Body of pancreas (tissue), 4 donors: ENCODE data around the gene PRRC2B. TPM values are rescaled to one million over a fixed set of nuclear protein-coding genes. Genes with fewer than 3 reads are reported as not detected.

ENCODE experiments used
- ATAC-seq: fragments of 150-250 bp; one replicate; pipeline ENCODE4 v1.9.1; 2016
- DNase-seq, 4 donors: peaks; one replicate each; pipeline ENCODE4 v3.0.0-alpha.2; 2019
- H3K27ac ChIP-seq, 4 donors: fragments of 200-600 bp; sonication (generic); 1 replicate in 3 of 4; 2 replicates in 1 of 4; pipeline versions ENCODE4 v1.5.1 to v1.6.1; 2016 to 2019; ENCODE audit warnings: mild to moderate bottlenecking in 1 of 4, mixed read lengths in 1 of 4, moderate library complexity in 1 of 4
- H3K27me3 ChIP-seq, 2 donors: fragments of 200-600 bp; sonication (generic); one replicate each; pipeline ENCODE4 v1.6.0; 2016; ENCODE audit warnings: mild to moderate bottlenecking in 1 of 2
- H3K36me3 ChIP-seq, 2 donors: fragments of 200-600 bp; sonication (generic); replicated peaks in 1 of 2; 2 replicates each; pipeline ENCODE4 v1.5.1; 2016; ENCODE audit warnings: low read depth in 2 of 2; ENCODE audit not compliant: insufficient read depth in 1 of 2
- H3K4me1 ChIP-seq: fragments of 200-600 bp; sonication (generic); one replicate; pipeline ENCODE4 v1.6.0; 2016
- H3K4me3 ChIP-seq, 2 donors: fragments of 200-600 bp; sonication (generic); 1 replicate in 1 of 2; 2 replicates in 1 of 2; pipeline ENCODE4 v1.5.1; 2016 to 2019
- H3K9me3 ChIP-seq, 3 donors: fragments of 200-600 bp; sonication (generic); 1 replicate in 2 of 3; 2 replicates in 1 of 3; pipeline ENCODE4 v1.5.1; 2016
- POLR2A ChIP-seq, 3 donors: fragments of 450-650 bp; IDR thresholded peaks; one replicate each; pipeline ENCODE4 v1.6.1; 2016; ENCODE audit warnings: antibody characterized with exemption in 3 of 3, mild to moderate bottlenecking in 2 of 3
- WGBS, 2 donors: methylation state at CpG; one replicate each; pipeline ENCODE4 v1.1.5; 2017; 5-methylcytosine and 5-hydroxymethylcytosine counted together
- intact Hi-C: fragments of 100-400 bp; cut with DNase I; formaldehyde crosslinking; loops from one replicate; pipeline ENCODE4 v1.15.1; 2023
- total RNA-seq, 2 donors: library from RNA; depleted of rRNA; stranded (reverse); fragments of >200 nt; gene quantifications; one replicate each; pipeline ENCODE4 v1.1.0, GENCODE V29; 2016
- TF ChIP-seq, protein P1 (sequence below), 7 experiments: fragments of 450-650 bp in 4 of 7; fragments of 200-600 bp in 3 of 7; sonication (generic) in 3 of 7; IDR thresholded peaks; one replicate each; pipeline ENCODE4 v1.5.1; 2016 to 2019; ENCODE audit warnings: antibody characterized with exemption in 7 of 7

PRRC2B gene
- total RNA-seq, 2 donors from 2014 or later, result 78.3 to 177 TPM

DNA sequence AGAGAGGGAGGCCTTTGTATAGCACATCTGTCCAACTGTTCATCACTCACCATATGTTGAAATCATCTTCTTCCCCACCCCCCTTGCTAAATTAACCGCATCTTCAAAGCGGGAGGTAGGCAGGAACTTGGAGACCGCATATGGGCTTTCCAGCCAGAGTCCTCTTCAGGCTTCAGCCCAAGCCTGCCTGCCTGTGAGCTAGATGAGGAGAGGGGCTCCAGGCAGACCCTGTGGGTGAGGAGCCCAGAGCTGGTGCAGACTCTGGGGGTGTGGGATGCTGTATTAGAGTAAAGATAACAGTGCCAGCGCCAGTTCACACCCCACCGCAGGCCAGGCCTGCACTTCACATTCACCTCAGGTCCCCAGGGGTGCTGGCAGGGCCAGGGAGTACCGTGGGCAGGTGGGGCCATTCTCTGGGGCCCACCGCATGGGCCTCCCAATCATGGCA, 16.2 kb downstream of the PRRC2B start:
- Histone ChIP-seq H3K4me3 (no peak overlapping the region), H3K4me1 (peaks cover 74% of the 10 kb centered on the region), H3K27ac (no peak overlapping the region), H3K27me3 (no peaks in the 10 kb centered on the region), H3K9me3 (no peaks in the 10 kb centered on the region), H3K36me3 (no peaks in the 10 kb centered on the region)
- intact Hi-C loops, result no loop called here
- ATAC-seq, result no peak
- DNase-seq, result no peak
- TF ChIP-seq POLR2A (IDR thresholded peaks at IDR 0.05), result no peak
- TF ChIP-seq, protein P1, sequence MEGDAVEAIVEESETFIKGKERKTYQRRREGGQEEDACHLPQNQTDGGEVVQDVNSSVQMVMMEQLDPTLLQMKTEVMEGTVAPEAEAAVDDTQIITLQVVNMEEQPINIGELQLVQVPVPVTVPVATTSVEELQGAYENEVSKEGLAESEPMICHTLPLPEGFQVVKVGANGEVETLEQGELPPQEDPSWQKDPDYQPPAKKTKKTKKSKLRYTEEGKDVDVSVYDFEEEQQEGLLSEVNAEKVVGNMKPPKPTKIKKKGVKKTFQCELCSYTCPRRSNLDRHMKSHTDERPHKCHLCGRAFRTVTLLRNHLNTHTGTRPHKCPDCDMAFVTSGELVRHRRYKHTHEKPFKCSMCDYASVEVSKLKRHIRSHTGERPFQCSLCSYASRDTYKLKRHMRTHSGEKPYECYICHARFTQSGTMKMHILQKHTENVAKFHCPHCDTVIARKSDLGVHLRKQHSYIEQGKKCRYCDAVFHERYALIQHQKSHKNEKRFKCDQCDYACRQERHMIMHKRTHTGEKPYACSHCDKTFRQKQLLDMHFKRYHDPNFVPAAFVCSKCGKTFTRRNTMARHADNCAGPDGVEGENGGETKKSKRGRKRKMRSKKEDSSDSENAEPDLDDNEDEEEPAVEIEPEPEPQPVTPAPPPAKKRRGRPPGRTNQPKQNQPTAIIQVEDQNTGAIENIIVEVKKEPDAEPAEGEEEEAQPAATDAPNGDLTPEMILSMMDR (IDR thresholded peaks at IDR 0.05), result no peak
- WGBS, 2 donors, result 68 to 73% methylated on average over 7 of the region's 7 CpGs

DNA sequence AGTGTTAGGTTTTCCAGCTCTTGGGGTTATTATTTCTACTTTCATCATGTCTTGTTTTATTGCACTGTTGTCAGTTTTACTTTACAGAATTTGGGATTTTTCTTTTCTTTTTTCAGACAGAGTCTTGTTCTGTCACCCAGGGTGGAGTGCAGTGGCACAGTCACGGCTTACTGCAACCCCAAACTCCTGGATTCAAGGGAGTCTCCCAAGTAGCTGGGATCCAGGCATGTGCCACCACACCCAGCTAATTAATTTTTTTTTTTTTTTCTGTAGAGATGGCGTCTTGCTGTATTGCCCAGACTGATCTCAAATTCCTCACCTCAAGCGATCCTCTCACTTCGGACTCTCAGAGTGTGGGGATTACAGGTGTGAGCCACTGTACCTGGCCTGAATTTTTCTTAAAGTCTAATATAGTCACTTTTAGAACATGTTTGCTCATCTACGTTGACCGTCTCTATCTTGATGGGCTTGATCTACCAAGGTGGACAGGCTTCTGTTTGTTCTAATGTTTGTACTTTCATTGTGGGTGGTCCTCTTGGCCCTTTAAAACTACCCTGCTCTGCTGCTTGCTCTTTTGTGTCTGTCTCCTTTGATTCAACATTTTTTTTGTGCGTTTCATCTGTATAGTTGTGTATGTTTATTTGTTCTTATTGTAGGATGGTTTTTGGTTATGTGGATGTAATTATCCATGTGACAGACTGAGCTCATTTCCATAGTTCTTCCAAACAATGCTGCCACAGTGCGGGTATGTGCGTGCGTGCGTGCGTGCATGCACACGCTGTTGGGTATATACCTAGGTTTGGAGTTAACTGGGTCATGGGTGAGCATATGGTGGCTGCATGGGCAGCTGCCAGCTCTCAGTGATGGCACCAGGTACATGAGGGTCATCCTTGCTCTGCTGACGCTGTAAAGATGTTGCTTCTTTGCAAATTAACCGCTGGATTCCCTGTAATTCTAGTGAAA, 18.1 kb downstream of the PRRC2B start:
- 77 to 80% methylated on average over 15 of the region's 15 CpGs for WGBS, 2 donors
- DNase-seq, result no peak

DNA sequence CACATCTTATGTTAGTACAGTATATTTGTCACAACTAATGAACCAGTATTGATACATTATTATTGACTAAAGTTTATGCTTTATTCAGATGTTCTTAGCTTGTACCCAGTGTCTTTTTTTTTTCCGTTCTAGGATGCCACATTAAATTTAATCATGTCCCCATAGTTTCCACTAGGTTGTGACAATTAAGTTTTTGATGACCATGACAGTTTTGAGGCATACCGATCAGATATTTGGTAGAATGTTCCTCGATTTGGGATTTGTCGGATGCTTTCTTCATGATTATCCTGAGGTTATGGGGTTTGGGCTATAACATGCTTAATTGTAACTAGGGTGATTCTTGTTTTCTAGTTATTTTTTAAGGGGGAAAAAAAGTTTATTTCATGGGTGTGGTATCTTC, 22.6 kb downstream of the PRRC2B start:
- ATAC-seq, result no peak
- no peak overlapping the region for H3K27ac ChIP-seq
- H3K9me3 ChIP-seq, result no peaks in the 10 kb centered on the region
- DNase-seq, result no peak
- H3K36me3 ChIP-seq, result no peaks in the 10 kb centered on the region
- TF ChIP-seq POLR2A (IDR thresholded peaks at IDR 0.05), result no peak
- TF ChIP-seq, protein P1 (IDR thresholded peaks at IDR 0.05), result no peak
- peaks cover 61% of the 10 kb centered on the region for H3K4me1 ChIP-seq
- no peaks in the 10 kb centered on the region for H3K27me3 ChIP-seq
- WGBS, 2 donors, result 82 to 91% methylated on average over 4 of the region's 4 CpGs
- intact Hi-C loops, result no loop called here
- no peak overlapping the region for H3K4me3 ChIP-seq

More for the DNA sequence above, 18.1 kb downstream of the PRRC2B start:
- intact Hi-C loops, result no loop called here
- Histone ChIP-seq H3K36me3 (no peaks in the 10 kb centered on the region), H3K27me3 (no peaks in the 10 kb centered on the region), H3K4me3 (no peak overlapping the region), H3K27ac (no peak overlapping the region), H3K4me1 (peaks cover 57% of the 10 kb centered on the region), H3K9me3 (no peaks in the 10 kb centered on the region)
- no peak for ATAC-seq
- TF ChIP-seq, protein P1 (IDR thresholded peaks at IDR 0.05), result no peak
- TF ChIP-seq POLR2A (IDR thresholded peaks at IDR 0.05), result no peak

DNA sequence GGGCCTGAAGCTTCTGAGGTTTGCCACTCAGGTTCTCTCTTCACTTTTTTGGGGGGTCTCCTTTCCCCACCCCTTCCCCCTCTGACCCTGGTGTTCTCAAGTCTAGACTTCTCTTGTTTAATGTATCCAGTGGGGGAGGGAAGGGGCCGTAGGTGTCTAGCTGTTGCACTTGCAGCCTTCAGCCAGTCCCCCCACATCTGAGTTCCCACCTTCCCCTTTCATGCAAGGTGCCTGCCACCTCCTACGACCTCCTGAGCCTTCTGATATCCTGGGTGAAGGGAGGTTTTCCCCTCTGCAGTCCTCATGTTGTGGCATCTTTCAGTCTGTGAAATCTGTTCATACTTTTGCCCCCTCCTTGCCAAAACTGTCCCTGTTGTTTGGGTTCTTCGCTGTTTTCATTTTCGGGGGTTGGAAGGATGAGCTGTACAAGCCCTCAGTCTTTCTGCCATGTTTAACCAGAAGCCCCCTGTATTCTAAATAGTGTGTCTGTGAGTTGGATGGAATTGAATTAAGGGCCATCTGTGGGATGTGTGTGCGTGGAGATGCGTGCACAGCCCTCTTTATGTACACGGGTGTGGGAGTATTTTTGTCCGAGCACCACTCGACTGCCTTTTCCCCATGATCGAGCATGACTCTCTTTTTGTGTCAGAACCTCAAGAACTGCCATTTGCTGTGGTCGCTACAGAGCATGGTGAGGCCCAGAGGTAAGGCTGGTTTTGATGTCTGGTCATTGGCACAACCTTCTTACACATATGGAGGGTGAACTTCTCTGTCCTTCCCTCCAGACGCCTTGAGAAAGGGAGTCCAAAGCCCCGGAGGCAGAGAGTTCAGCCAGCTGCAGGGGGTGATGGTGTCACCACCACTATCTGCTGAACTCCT, 23.6 kb downstream of the PRRC2B start:
- peaks cover 60% of the 10 kb centered on the region for H3K4me1 ChIP-seq
- no peaks in the 10 kb centered on the region for H3K9me3 ChIP-seq
- H3K27ac ChIP-seq, result peak overlapping the region; percentile 63 to 86 (median 73)
- no peaks in the 10 kb centered on the region for H3K36me3 ChIP-seq
- DNase-seq (no peak), ATAC-seq (no peak)
- no peak for TF ChIP-seq POLR2A (IDR thresholded peaks at IDR 0.05)
- TF ChIP-seq, protein P1 (IDR thresholded peaks at IDR 0.05), result no peak
- WGBS, 2 donors, result 66 to 72% methylated on average over 12 to 13 of the region's 13 CpGs
- intact Hi-C loops, result no loop called here
- no peak overlapping the region for H3K4me3 ChIP-seq
- H3K27me3 ChIP-seq, result no peaks in the 10 kb centered on the region
